Adrenal gland (tissue), 19 donors: ENCODE results near the gene PLSCR3. TPM values are rescaled to one million over a fixed set of nuclear protein-coding genes. Genes with fewer than 3 reads are reported as not detected.

Source experiments
- DNase-seq, 7 donors: peaks; one replicate each; pipeline ENCODE4 v3.0.0-alpha.2; 2019 to 2020
- H3K27ac ChIP-seq, 5 donors: fragments of 200-600 bp; sonication (generic) in 4 of 5; 1 replicate in 3 of 5; 2 replicates in 2 of 5; pipeline versions ENCODE4 v1.5.1 to v1.8.0; 2016 to 2020; ENCODE audit warnings: mild to moderate bottlenecking in 1 of 5
- H3K27me3 ChIP-seq: fragments of 200-600 bp; 2 replicates; pipeline ENCODE4 v1.8.0; 2021
- H3K36me3 ChIP-seq, 2 donors: fragments of 200-600 bp; replicated peaks in 1 of 2; 1 replicate in 1 of 2; 2 replicates in 1 of 2; pipeline versions ENCODE4 v1.5.1 to v1.8.0; 2018 to 2022
- H3K4me1 ChIP-seq, 2 donors: fragments of 200-600 bp; replicated peaks in 1 of 2; 1 replicate in 1 of 2; 2 replicates in 1 of 2; pipeline versions ENCODE4 v1.5.1 to v1.8.0; 2018 to 2021
- H3K4me3 ChIP-seq, 4 donors: fragments of 200-600 bp; sonication (generic) in 3 of 4; one replicate each; pipeline ENCODE4 v1.5.1; 2016 to 2018
- H3K9me3 ChIP-seq, 3 donors: fragments of 200-600 bp; sonication (generic) in 1 of 3; replicated peaks in 1 of 3; 1 replicate in 2 of 3; 2 replicates in 1 of 3; pipeline versions ENCODE4 v1.5.1 to v1.8.0; 2016 to 2021
- CTCF ChIP-seq, 6 experiments: fragments of 450-650 bp in 4 of 6; fragments of 200-600 bp in 2 of 6; sonication (generic) in 1 of 6; IDR thresholded peaks; 1 replicate in 5 of 6; 2 replicates in 1 of 6; pipeline versions ENCODE4 v1.5.1 to v1.8.0; 2016 to 2021; ENCODE audit warnings: antibody characterized with exemption in 6 of 6, mild to moderate bottlenecking in 2 of 6, moderate library complexity in 1 of 6
- POLR2A ChIP-seq, 2 donors: fragments of 450-650 bp; IDR thresholded peaks; one replicate each; pipeline ENCODE4 v1.6.1; 2017; ENCODE audit warnings: antibody characterized with exemption in 2 of 2, mild to moderate bottlenecking in 2 of 2, moderate library complexity in 1 of 2
- WGBS, 4 donors: extraction: QIAGEN DNeasy Blood & Tissue Kit in 2 of 4; methylation state at CpG; one replicate each; pipeline versions ENCODE4 v1.1.5 to v1.1.7; 2013 to 2017; 5-methylcytosine and 5-hydroxymethylcytosine counted together
- intact Hi-C, 2 donors: fragments of 100-400 bp; cut with DNase I; formaldehyde crosslinking; loops; one replicate each; pipeline versions ENCODE4 v1.14.1 to v1.15.0; 2022 to 2023
- long read RNA-seq, 10 donors: library from polyadenylated mRNA in 3 of 10; unstranded in 2 of 10; stranded (forward) in 1 of 10; transcript quantifications; one replicate each; pipeline ENCODE4 v2.0.0 and lab custom pipeline, GENCODE V29; 2021 to 2026
- polyA plus RNA-seq, 3 donors: library from polyadenylated mRNA; stranded (reverse); fragments of 200-250 nt in 2 of 3; fragments of 350-450 nt in 1 of 3; fragmentation: Illumina TruSeq in 1 of 3; extraction: RNeasy Lipid Tissue Mini Kit (QIAGEN cat#74804) in 1 of 3; gene quantifications; one replicate each; pipeline ENCODE4 v1.2.3, GENCODE V29; 2013 to 2014
- total RNA-seq, 9 donors: library from RNA; depleted of rRNA in 4 of 9; stranded (reverse); fragments of >200 nt in 4 of 9; fragments of 120-200 nt in 1 of 9; fragmentation: NEBNext Ultra II Directional in 1 of 9; extraction: Animal tissue kit (Norgen Biotek cat#: 25700) in 1 of 9; gene quantifications; one replicate each; pipeline versions ENCODE4 v1.1.0 to v1.2.4, GENCODE V29; 2013 to 2023
- donor health status: healthy with polysubstance abuse.
- donor health status: Bipolar disorder and iron deficiency.
- donor health status: DM: yes; HTN: yes; CAD: no.
- donor health status: DM: no; HTN: no; CAD: no.
- donor health status: DM: no; HTN: no; CAD: no.
- donor health status: DM: yes; HTN: yes; CAD: no.

Gene PLSCR3
- total RNA-seq (10 to 100 TPM in 8 of 9 donors, 1 to 10 TPM in 1; 7.7 to 34.5 (median 27.0) TPM), polyA plus RNA-seq (10 to 100 TPM; 13.2 to 42.5 (median 32.9) TPM)
- long read RNA-seq, donor 1, partial matches to known transcripts: 0 of 3 reads
- long read RNA-seq, donor 1, other reads (novel, unspliced or antisense): 0 of 3 reads
- long read RNA-seq, donor 2, partial matches to known transcripts: 0 of 4 reads
- long read RNA-seq, donor 2, other reads (novel, unspliced or antisense): 0 of 4 reads
- long read RNA-seq, donor 3, partial matches to known transcripts: 0 of 2 reads
- long read RNA-seq, donor 3, other reads (novel, unspliced or antisense): 0 of 2 reads
- long read RNA-seq, donor 4, partial matches to known transcripts: 1 of 10 reads
- long read RNA-seq, donor 4, other reads (novel, unspliced or antisense): 5 of 10 reads
- long read RNA-seq, donor 5, transcript PLSCR3-202 (8 exons, 2,067 nt): major isoform, 27 of 63 reads
- long read RNA-seq, donor 5, transcript PLSCR3-209 (8 exons, 2,032 nt): minor isoform, 17 of 63 reads
- long read RNA-seq, donor 5, transcript PLSCR3-201 (8 exons, 1,689 nt): minor isoform, 5 of 63 reads
- long read RNA-seq, donor 5, partial matches to known transcripts: 4 of 63 reads
- long read RNA-seq, donor 5, other reads (novel, unspliced or antisense): 8 of 63 reads
- long read RNA-seq, donor 6, partial matches to known transcripts: 0 of 4 reads
- long read RNA-seq, donor 6, other reads (novel, unspliced or antisense): 3 of 4 reads
- long read RNA-seq, donor 7, partial matches to known transcripts: 0 of 4 reads
- long read RNA-seq, donor 7, other reads (novel, unspliced or antisense): 0 of 4 reads
- long read RNA-seq, donor 8, partial matches to known transcripts: 0 of 11 reads
- long read RNA-seq, donor 8, other reads (novel, unspliced or antisense): 0 of 11 reads
- long read RNA-seq, donor 9, partial matches to known transcripts: 0 of 5 reads
- long read RNA-seq, donor 9, other reads (novel, unspliced or antisense): 0 of 5 reads
- long read RNA-seq, donor 10, partial matches to known transcripts: 0 of 1 reads
- long read RNA-seq, donor 10, other reads (novel, unspliced or antisense): 0 of 1 reads

DNA sequence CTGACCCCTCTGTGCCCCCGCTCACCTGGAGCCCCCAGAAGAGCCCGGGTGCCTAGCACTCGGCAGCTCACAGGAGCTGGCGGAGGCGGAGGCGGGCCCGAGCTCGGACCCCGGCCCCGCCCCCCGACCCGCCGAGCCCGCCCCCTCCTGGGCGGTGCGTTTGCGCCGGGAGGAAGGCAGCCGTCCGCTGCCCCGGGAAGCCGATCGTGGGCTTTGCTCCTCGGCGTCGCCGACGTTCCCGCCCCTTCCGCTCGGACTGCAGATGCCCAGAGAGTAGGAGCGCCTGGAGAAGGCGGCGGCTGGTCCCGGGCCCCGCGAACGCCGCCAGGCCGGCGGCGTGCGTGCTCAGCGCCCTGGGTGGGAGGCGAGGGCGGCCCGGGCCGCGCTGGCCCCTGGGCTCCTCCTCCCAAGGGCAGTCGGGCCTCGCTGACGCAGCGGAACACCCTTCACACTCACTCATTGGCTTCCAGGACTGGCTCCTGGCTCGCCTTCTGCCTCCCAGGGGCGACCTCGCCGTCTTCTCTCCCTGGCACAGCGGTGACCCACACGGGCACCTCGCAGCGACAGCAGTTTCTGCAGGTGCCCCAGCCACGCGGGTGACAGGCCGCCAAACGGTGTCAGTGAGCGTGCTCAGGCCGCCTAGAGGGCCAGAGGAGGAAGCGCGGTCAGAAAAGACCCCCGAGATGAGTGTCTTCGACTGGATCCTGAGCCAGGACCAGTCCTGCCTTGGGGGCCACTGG is at the start of gene PLSCR3:
PLSCR3 (minus strand) TSS at position 74 of the 740 bp plus-strand sequence. CDS start 415 bp downstream, outside the sequence.
- peak; percentile 89 to 94 (median 92) for DNase-seq
- Histone ChIP-seq H3K36me3 (no peaks in the 10 kb centered on the region), H3K4me1 (peaks cover 6 to 16% of the 10 kb centered on the region in 2 donors), H3K4me3 (peak within 1 kb of the TSS; percentile 56 to 72 (median 62)), H3K27me3 (no peaks in the 10 kb centered on the region), H3K9me3 (no peaks in the 10 kb centered on the region), H3K27ac (peak within 1 kb of the TSS; percentile 90 to 96 (median 93))
- 0 to 1% (median 0%) methylated on average over 4 to 71 of the region's 71 CpGs for WGBS, 4 donors
- intact Hi-C loops: no loop called here
- peak; percentile 70 to 86 for TF ChIP-seq POLR2A (IDR thresholded peaks at IDR 0.05)
- peak in 4 of 6 experiments; percentile 26 to 61 (median 50) for TF ChIP-seq CTCF (IDR thresholded peaks at IDR 0.05)

DNA sequence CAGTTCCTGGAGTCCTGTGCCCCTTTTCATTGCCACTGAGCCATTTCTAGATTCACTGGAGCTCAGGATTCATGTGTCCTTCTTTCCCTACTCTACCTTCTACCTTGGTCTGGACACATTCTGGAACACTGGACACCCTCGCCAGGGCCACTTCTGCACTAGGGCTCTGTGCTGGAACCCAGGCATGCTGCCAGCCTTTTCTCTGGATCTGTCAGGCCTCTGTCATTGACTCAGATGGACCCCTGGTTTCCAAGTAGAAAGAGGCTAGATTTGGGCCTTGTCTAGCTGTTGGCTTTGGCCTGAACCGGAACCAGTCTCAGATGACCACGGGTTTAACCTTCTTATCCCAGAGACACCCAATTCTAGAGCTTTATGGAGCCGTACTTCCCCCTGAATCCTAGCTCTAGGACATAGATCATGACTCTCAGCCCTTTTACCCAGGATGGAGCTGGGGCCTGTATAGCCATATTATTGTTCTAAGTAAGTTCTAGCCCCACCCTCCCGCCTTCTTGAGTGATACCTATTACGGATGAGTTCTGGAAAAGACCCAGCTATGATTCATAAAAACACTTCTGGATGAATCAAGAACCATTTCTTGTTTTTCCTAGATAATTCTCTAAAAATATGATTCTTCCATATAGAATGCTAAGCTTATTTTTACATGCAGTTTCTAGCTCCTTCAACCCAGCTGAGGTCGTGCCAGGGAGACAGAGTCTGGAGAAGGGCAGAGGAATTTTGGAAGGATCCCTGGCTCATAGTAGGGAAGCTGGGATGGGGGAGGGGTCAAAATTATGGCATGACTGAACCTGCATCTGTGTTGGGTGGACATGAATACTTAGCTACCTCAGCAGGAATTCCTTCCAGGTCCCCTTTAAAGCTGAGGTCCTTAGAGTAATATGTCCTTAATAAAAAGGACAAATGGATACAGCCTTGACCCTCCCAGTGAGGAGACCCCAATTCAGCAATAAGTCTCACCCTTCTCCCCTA is 49.5 kb upstream of the PLSCR3 start:
- no peak overlapping the region for H3K4me3 ChIP-seq
- WGBS, 4 donors: 63 to 78% (median 74%) methylated on average over 7 of the region's 7 CpGs
- intact Hi-C loops: no loop called here
- H3K27me3 ChIP-seq: no peaks in the 10 kb centered on the region
- no peaks in the 10 kb centered on the region for H3K36me3 ChIP-seq
- peak overlapping the region; percentile 57 to 91 (median 86) for H3K27ac ChIP-seq
- peak in 1 of 7 donors; percentile 62 for DNase-seq
- no peak for TF ChIP-seq CTCF (IDR thresholded peaks at IDR 0.05)
- TF ChIP-seq POLR2A (IDR thresholded peaks at IDR 0.05): no peak
- peaks cover 33 to 46% of the 10 kb centered on the region in 2 donors for H3K4me1 ChIP-seq
- H3K9me3 ChIP-seq: no peaks in the 10 kb centered on the region

- no peak for DNase-seq
- Histone ChIP-seq H3K36me3 (no peaks in the 10 kb centered on the region), H3K9me3 (no peaks in the 10 kb centered on the region), H3K4me1 (peaks cover 42 to 53% of the 10 kb centered on the region in 2 donors), H3K27ac (no peak overlapping the region), H3K27me3 (no peaks in the 10 kb centered on the region), H3K4me3 (no peak overlapping the region)
- 86 to 100% (median 94%) methylated on average over 2 of the region's 2 CpGs for WGBS, 4 donors
- intact Hi-C loops: no loop called here
- TF ChIP-seq CTCF (IDR thresholded peaks at IDR 0.05) (no peak), POLR2A (IDR thresholded peaks at IDR 0.05) (no peak)
Measured at GRCh38 chr17:7442142-7442541, 47.8 kb upstream of the PLSCR3 start.
